ENCODE measurements around the gene SAE1. TPM values are rescaled to one million over a fixed set of nuclear protein-coding genes. Genes with fewer than 3 reads are reported as not detected.
"Not testable (repeated sequence)": the region's sequence is repeated elsewhere in the genome, so short reads cannot be mapped to it uniquely, and the experiment has no call there.

The SAE1 gene
- total and polyA plus RNA-seq, 9 donors, result 75.8 to 103 (median 92.0) TPM

- not testable (repeated sequence) for H3K9me3 ChIP-seq (replicated peaks; ENCODE audit: control insufficient read depth, low read depth, low read length); DNase-seq; H3K27me3 ChIP-seq (ENCODE audit: control insufficient read depth, insufficient read depth, low read length); H3K36me3 ChIP-seq (ENCODE audit: control insufficient read depth, insufficient read depth, low read length); H3K4me3 ChIP-seq (ENCODE audit: low read length); H3K27ac ChIP-seq (ENCODE audit: low read length)
- H3K4me1 ChIP-seq (ENCODE audit: control insufficient read depth, insufficient read depth, low read length), result peaks cover 13% of the 10 kb centered on the region
- 93% methylated on average over 3 of the region's 8 CpGs for WGBS (ENCODE audit: insufficient coverage)
Observed at GRCh38 chr19:47253016-47253415, 122.4 kb downstream of the SAE1 start.

DNA sequence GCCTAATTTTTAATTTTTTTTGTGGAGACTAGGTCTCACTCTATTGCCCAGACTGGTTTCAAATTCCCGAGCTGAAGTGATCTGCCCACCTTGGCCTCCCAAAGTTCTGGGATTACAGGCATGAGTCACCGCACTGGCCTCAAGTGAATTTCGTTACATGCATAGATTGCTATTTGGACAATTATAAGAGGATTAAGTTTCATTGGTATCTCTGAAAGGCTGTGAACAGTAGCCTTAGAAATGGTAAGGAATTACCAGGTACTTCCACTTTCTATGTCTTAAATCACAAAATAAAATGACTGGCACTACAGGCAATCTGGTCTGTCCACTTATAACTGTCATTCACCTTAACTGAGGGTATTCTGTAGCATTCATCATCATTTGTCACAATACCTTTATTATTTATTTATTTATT is 122.8 kb downstream of the SAE1 start:
- H3K27me3 ChIP-seq (ENCODE audit: control insufficient read depth, insufficient read depth, low read length), result no peaks in the 10 kb centered on the region
- no peak overlapping the region for H3K4me3 ChIP-seq (ENCODE audit: low read length)
- no peaks in the 10 kb centered on the region for H3K9me3 ChIP-seq (replicated peaks; ENCODE audit: control insufficient read depth, low read depth, low read length)
- H3K36me3 ChIP-seq (ENCODE audit: control insufficient read depth, insufficient read depth, low read length), result peaks cover 5% of the 10 kb centered on the region
- H3K27ac ChIP-seq (ENCODE audit: low read length), result no peak overlapping the region
- DNase-seq, result no peak
- 62% methylated on average over 2 of the region's 3 CpGs for WGBS (ENCODE audit: insufficient coverage)
- peaks cover 18% of the 10 kb centered on the region for H3K4me1 ChIP-seq (ENCODE audit: control insufficient read depth, insufficient read depth, low read length)

GRCh38 chr19:47253970-47254369 is 123.3 kb downstream of the SAE1 start:
- Histone ChIP-seq H3K9me3 (replicated peaks; ENCODE audit: control insufficient read depth, low read depth, low read length) (no peaks in the 10 kb centered on the region), H3K36me3 (ENCODE audit: control insufficient read depth, insufficient read depth, low read length) (peaks cover 10% of the 10 kb centered on the region), H3K4me3 (ENCODE audit: low read length) (no peak overlapping the region), H3K4me1 (ENCODE audit: control insufficient read depth, insufficient read depth, low read length) (peaks cover 23% of the 10 kb centered on the region), H3K27me3 (ENCODE audit: control insufficient read depth, insufficient read depth, low read length) (no peaks in the 10 kb centered on the region), H3K27ac (ENCODE audit: low read length) (no peak overlapping the region)
- no peak for DNase-seq
- no CpG with 5 or more reads among the region's 5 CpGs for WGBS (ENCODE audit: insufficient coverage)

DNA sequence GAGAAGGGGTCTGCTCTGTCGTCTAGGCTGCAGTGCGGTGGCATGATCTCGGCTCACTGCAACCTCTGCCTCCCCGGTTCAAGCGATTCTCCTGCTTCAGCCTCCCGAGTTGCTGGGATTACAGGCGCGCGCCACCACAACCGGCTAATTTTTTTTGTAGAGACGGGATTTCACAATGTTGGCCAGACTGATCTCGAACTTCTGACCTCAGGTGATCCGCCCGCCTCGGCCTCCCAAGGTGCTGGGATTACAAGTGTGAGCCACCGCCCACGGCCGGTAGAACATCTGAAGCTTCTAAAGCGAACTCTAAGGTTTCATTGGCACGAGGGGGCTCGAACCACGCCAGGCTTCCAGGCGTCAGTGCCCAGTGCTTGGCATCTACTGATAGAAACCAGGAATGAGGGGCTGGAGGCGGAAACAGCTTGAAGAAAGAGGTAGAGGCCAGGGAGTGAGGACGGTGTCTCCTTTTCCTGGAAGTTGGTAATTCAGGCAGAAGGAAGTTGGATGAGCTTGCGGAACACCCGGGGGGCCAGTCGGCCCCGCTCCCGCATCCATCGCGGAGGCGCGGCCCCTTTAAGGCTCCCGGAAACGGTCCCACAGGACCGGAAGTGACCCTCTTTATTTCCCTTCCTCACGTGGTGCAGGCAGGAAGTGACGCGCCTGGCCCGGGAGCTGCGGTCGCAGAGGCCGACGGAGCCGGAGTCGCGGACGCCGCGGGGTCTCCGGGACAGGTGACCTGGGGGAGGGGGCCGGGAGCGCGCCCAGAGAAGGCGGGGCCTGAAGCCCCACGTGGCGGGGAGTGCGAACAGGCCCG is 125.5 kb downstream of the SAE1 start, which contains the start of gene CCDC9:
TSS of gene CCDC9 (plus strand) at position 647 of the 814 bp plus-strand sequence. CDS start 1,876 bp downstream, outside the sequence.
- WGBS (ENCODE audit: insufficient coverage), result 19% methylated on average over 44 of the region's 60 CpGs
- Histone ChIP-seq H3K36me3 (ENCODE audit: control insufficient read depth, insufficient read depth, low read length) (peaks cover 31% of the 10 kb centered on the region), H3K27ac (ENCODE audit: low read length) (peak within 1 kb of the TSS; percentile 100), H3K27me3 (ENCODE audit: control insufficient read depth, insufficient read depth, low read length) (no peaks in the 10 kb centered on the region), H3K4me3 (ENCODE audit: low read length) (peak within 1 kb of the TSS; percentile 84), H3K9me3 (replicated peaks; ENCODE audit: control insufficient read depth, low read depth, low read length) (no peaks in the 10 kb centered on the region), H3K4me1 (ENCODE audit: control insufficient read depth, insufficient read depth, low read length) (peaks cover 23% of the 10 kb centered on the region)
- DNase-seq, result peak; percentile 99

- under 1% methylated on average over 42 of the region's 52 CpGs for WGBS (ENCODE audit: insufficient coverage)
- H3K4me3 ChIP-seq (ENCODE audit: low read length), result peak overlapping the region; percentile 84
- peak; percentile 99 for DNase-seq
- H3K36me3 ChIP-seq (ENCODE audit: control insufficient read depth, insufficient read depth, low read length), result peaks cover 36% of the 10 kb centered on the region
- H3K9me3 ChIP-seq (replicated peaks; ENCODE audit: control insufficient read depth, low read depth, low read length), result no peaks in the 10 kb centered on the region
- H3K27me3 ChIP-seq (ENCODE audit: control insufficient read depth, insufficient read depth, low read length), result no peaks in the 10 kb centered on the region
- peaks cover 23% of the 10 kb centered on the region for H3K4me1 ChIP-seq (ENCODE audit: control insufficient read depth, insufficient read depth, low read length)
- H3K27ac ChIP-seq (ENCODE audit: low read length), result peak overlapping the region; percentile 100
Observed at GRCh38 chr19:47256693-47257410, 126.2 kb downstream of the SAE1 start.

DNA sequence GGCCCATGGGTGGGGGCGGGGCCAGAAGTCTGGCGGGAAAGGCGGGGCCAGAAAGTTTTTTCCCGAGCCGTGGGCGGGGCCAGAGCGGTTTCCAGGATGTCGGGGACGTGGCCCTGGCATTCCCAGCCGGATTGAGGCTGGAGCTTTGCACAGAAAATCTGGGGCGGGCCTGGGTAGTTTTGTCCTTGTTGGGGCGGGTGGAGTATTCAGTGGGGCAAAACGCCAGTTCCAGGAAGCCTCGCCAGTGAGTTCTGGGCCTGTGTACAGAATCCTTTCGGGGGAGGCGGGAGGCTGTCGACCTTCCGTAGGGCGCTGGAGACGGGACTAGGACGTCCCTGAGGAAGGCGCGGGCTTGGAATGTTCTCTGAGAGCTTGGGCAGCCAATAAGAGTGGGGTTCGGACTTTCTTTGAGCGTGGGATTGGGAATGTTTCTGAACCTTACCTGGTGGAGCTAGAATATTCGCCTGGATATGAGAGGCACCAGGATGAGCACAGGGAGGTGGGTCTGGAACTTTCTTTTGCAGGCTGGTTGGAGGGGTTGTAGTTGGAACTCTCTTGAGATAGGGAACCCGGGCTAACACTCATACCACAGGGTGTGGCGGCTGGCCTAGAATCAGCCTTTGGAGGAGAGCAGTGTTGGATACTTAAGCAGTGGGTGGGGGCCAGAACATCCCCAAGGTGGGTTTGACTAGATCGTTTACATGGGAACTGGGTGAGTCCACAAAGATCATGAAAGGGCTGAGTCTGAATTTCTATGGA is 127.0 kb downstream of the SAE1 start:
- H3K4me3 ChIP-seq (ENCODE audit: low read length), result peak overlapping the region; percentile 84
- no peak for DNase-seq
- peaks cover 23% of the 10 kb centered on the region for H3K4me1 ChIP-seq (ENCODE audit: control insufficient read depth, insufficient read depth, low read length)
- H3K27ac ChIP-seq (ENCODE audit: low read length), result peak overlapping the region; percentile 100
- no peaks in the 10 kb centered on the region for H3K9me3 ChIP-seq (replicated peaks; ENCODE audit: control insufficient read depth, low read depth, low read length)
- WGBS (ENCODE audit: insufficient coverage), result 1% methylated on average over 27 of the region's 29 CpGs
- H3K36me3 ChIP-seq (ENCODE audit: control insufficient read depth, insufficient read depth, low read length), result peaks cover 40% of the 10 kb centered on the region
- no peaks in the 10 kb centered on the region for H3K27me3 ChIP-seq (ENCODE audit: control insufficient read depth, insufficient read depth, low read length)

GRCh38 chr19:47258434-47258833 is 127.8 kb downstream of the SAE1 start:
- Histone ChIP-seq H3K27ac (ENCODE audit: low read length) (peak overlapping the region; percentile 100), H3K27me3 (ENCODE audit: control insufficient read depth, insufficient read depth, low read length) (no peaks in the 10 kb centered on the region), H3K9me3 (replicated peaks; ENCODE audit: control insufficient read depth, low read depth, low read length) (no peaks in the 10 kb centered on the region), H3K4me3 (ENCODE audit: low read length) (peak overlapping the region; percentile 84), H3K36me3 (ENCODE audit: control insufficient read depth, insufficient read depth, low read length) (peaks cover 48% of the 10 kb centered on the region), H3K4me1 (ENCODE audit: control insufficient read depth, insufficient read depth, low read length) (peaks cover 23% of the 10 kb centered on the region)
- no CpG with 5 or more reads among the region's 9 CpGs for WGBS (ENCODE audit: insufficient coverage)
- DNase-seq, result no peak

GRCh38 chr19:47258895-47259555 is 128.4 kb downstream of the SAE1 start:
- WGBS (ENCODE audit: insufficient coverage), result 90% methylated on average over 6 of the region's 6 CpGs
- H3K36me3 ChIP-seq (ENCODE audit: control insufficient read depth, insufficient read depth, low read length), result peaks cover 49% of the 10 kb centered on the region
- no peak overlapping the region for H3K4me3 ChIP-seq (ENCODE audit: low read length)
- no peaks in the 10 kb centered on the region for H3K27me3 ChIP-seq (ENCODE audit: control insufficient read depth, insufficient read depth, low read length)
- peaks cover 23% of the 10 kb centered on the region for H3K4me1 ChIP-seq (ENCODE audit: control insufficient read depth, insufficient read depth, low read length)
- no peaks in the 10 kb centered on the region for H3K9me3 ChIP-seq (replicated peaks; ENCODE audit: control insufficient read depth, low read depth, low read length)
- H3K27ac ChIP-seq (ENCODE audit: low read length), result no peak overlapping the region
- DNase-seq, result no peak

Data from muscle of leg (tissue), 11 donors.